Esophagus (tissue), 2 donors: ENCODE measurements around the gene NDFIP1. TPM values are rescaled to one million over a fixed set of nuclear protein-coding genes. Genes with fewer than 3 reads are reported as not detected.

Source experiments
- H3K27ac ChIP-seq, 2 donors: one replicate each; pipeline ENCODE4 v1.5.1; 2013; ENCODE audit warnings: low read depth in 2 of 2, mild to moderate bottlenecking in 2 of 2, inconsistent platforms in 1 of 2, low read length in 1 of 2, moderate library complexity in 1 of 2
- H3K27me3 ChIP-seq, 2 donors: one replicate each; pipeline ENCODE4 v1.6.1; 2013; ENCODE audit warnings: low read length in 2 of 2, control low read depth in 1 of 2, mild to moderate bottlenecking in 1 of 2; ENCODE audit not compliant: insufficient read depth in 2 of 2, control insufficient read depth in 1 of 2
- H3K36me3 ChIP-seq, 2 donors: one replicate each; pipeline ENCODE4 v1.6.1; 2013; ENCODE audit warnings: low read length in 1 of 2; ENCODE audit not compliant: control insufficient read depth in 2 of 2, insufficient read depth in 2 of 2
- H3K4me1 ChIP-seq, 2 donors: one replicate each; pipeline ENCODE4 v1.6.1; 2013; ENCODE audit warnings: low read length in 1 of 2; ENCODE audit not compliant: control insufficient read depth in 2 of 2, insufficient read depth in 2 of 2
- H3K4me3 ChIP-seq, 2 donors: one replicate each; pipeline ENCODE4 v1.5.1; 2013; ENCODE audit warnings: low read length in 2 of 2, mild to moderate bottlenecking in 2 of 2, low read depth in 1 of 2, moderate library complexity in 1 of 2
- H3K9me3 ChIP-seq, 2 donors: one replicate each; pipeline ENCODE4 v1.6.1; 2013; ENCODE audit warnings: mild to moderate bottlenecking in 2 of 2, low read depth in 1 of 2, low read length in 1 of 2, moderate library complexity in 1 of 2; ENCODE audit not compliant: control insufficient read depth in 2 of 2, insufficient read depth in 1 of 2
- WGBS, 2 donors: extraction: QIAGEN DNeasy Blood & Tissue Kit; methylation state at CpG; one replicate each; pipeline ENCODE4 v1.1.7; 2013; 5-methylcytosine and 5-hydroxymethylcytosine counted together
- polyA plus RNA-seq, 2 donors: library from polyadenylated mRNA; stranded (reverse); fragments of 200-250 nt; gene quantifications; one replicate each; pipeline ENCODE4 v1.2.3, GENCODE V29; 2013
- donor health status: healthy with polysubstance abuse.
- donor health status: Bipolar disorder and iron deficiency.

NDFIP1 gene
- polyA plus RNA-seq, 2 donors: 14.1 to 24.4 TPM

GRCh38 chr5:142191776-142192175, 83.2 kb downstream of the NDFIP1 start:
- Histone ChIP-seq H3K4me1 (peaks cover 0 to 3% of the 10 kb centered on the region in 2 donors), H3K27me3 (no peaks in the 10 kb centered on the region), H3K36me3 (no peaks in the 10 kb centered on the region), H3K27ac (no peak overlapping the region), H3K4me3 (no peak overlapping the region), H3K9me3 (no peaks in the 10 kb centered on the region)
- 64 to 68% methylated on average over 5 of the region's 5 CpGs for WGBS, 2 donors

GRCh38 chr5:142192286-142193113, 83.9 kb downstream of the NDFIP1 start:
- Histone ChIP-seq H3K4me1 (no peaks in the 10 kb centered on the region), H3K27ac (no peak overlapping the region), H3K9me3 (no peaks in the 10 kb centered on the region), H3K27me3 (no peaks in the 10 kb centered on the region), H3K36me3 (no peaks in the 10 kb centered on the region), H3K4me3 (no peak overlapping the region)
- WGBS, 2 donors: 82 to 84% methylated on average over 15 of the region's 15 CpGs

- Histone ChIP-seq H3K36me3 (no peaks in the 10 kb centered on the region), H3K27ac (no peak overlapping the region), H3K4me3 (no peak overlapping the region), H3K27me3 (no peaks in the 10 kb centered on the region), H3K9me3 (no peaks in the 10 kb centered on the region), H3K4me1 (no peaks in the 10 kb centered on the region)
- 83 to 86% methylated on average over 7 of the region's 7 CpGs for WGBS, 2 donors
Measured at GRCh38 chr5:142193114-142193428, 84.5 kb downstream of the NDFIP1 start.

- Histone ChIP-seq H3K4me3 (no peak overlapping the region), H3K4me1 (no peaks in the 10 kb centered on the region), H3K27me3 (no peaks in the 10 kb centered on the region), H3K9me3 (no peaks in the 10 kb centered on the region), H3K36me3 (no peaks in the 10 kb centered on the region), H3K27ac (no peak overlapping the region)
- 88 to 90% methylated on average over 9 of the region's 9 CpGs for WGBS, 2 donors
Measured at GRCh38 chr5:142197098-142197497, 88.5 kb downstream of the NDFIP1 start.

GRCh38 chr5:142197781-142198180, 89.2 kb downstream of the NDFIP1 start:
- no peaks in the 10 kb centered on the region for H3K27me3 ChIP-seq
- H3K9me3 ChIP-seq: no peaks in the 10 kb centered on the region
- no peak overlapping the region for H3K4me3 ChIP-seq
- H3K36me3 ChIP-seq: no peaks in the 10 kb centered on the region
- no peaks in the 10 kb centered on the region for H3K4me1 ChIP-seq
- 94 to 97% methylated on average over 5 of the region's 5 CpGs for WGBS, 2 donors
- no peak overlapping the region for H3K27ac ChIP-seq

- Histone ChIP-seq H3K9me3 (no peaks in the 10 kb centered on the region), H3K27me3 (no peaks in the 10 kb centered on the region), H3K27ac (no peak overlapping the region), H3K36me3 (no peaks in the 10 kb centered on the region), H3K4me1 (no peaks in the 10 kb centered on the region), H3K4me3 (no peak overlapping the region)
- 95 to 97% methylated on average over 8 of the region's 8 CpGs for WGBS, 2 donors
Measured at GRCh38 chr5:142199388-142199787, 90.8 kb downstream of the NDFIP1 start.

GRCh38 chr5:142200387-142200786, 91.8 kb downstream of the NDFIP1 start:
- H3K4me1 ChIP-seq: no peaks in the 10 kb centered on the region
- WGBS, 2 donors: 52 to 59% methylated on average over 6 of the region's 6 CpGs
- H3K27ac ChIP-seq: no peak overlapping the region
- H3K4me3 ChIP-seq: no peak overlapping the region
- no peaks in the 10 kb centered on the region for H3K36me3 ChIP-seq
- H3K9me3 ChIP-seq: no peaks in the 10 kb centered on the region
- H3K27me3 ChIP-seq: no peaks in the 10 kb centered on the region

GRCh38 chr5:142201471-142201887, 92.9 kb downstream of the NDFIP1 start:
- Histone ChIP-seq H3K4me3 (no peak overlapping the region), H3K36me3 (no peaks in the 10 kb centered on the region), H3K4me1 (no peaks in the 10 kb centered on the region), H3K27ac (no peak overlapping the region), H3K27me3 (no peaks in the 10 kb centered on the region), H3K9me3 (no peaks in the 10 kb centered on the region)
- 88 to 92% methylated on average over 3 of the region's 3 CpGs for WGBS, 2 donors

- Histone ChIP-seq H3K27me3 (no peaks in the 10 kb centered on the region), H3K4me1 (no peaks in the 10 kb centered on the region), H3K4me3 (no peak overlapping the region), H3K9me3 (no peaks in the 10 kb centered on the region), H3K27ac (no peak overlapping the region), H3K36me3 (no peaks in the 10 kb centered on the region)
- WGBS, 2 donors: 71 to 83% methylated on average over 1 of the region's 1 CpG
Measured at GRCh38 chr5:142202282-142202681, 93.7 kb downstream of the NDFIP1 start.
